Measurements from ENCODE around the gene CORIN. TPM values are rescaled to one million over a fixed set of nuclear protein-coding genes. Genes with fewer than 3 reads are reported as not detected.

Gene CORIN
- total RNA-seq, 1 donor from 2014 or later = 0.51 TPM

DNA sequence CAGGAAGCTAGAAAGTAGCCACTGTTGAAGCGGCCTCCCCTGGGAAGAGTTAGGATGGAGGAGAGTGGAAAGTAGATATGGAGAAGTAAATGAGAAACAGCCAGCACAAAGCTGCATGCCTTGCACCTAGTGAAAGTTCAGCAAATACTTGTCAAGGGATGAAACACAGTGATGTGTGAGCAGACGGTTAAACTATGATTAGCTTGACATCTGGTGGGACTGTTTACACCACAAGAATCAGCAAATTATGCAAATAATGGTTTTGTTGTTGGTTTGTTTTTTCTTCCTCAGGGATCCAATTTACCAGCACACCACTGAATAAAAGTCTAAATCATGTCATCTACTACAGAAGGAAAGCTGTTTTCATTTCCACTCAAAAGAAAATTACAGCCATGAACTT lies 87.1 kb downstream of the CORIN start:
- Mint-ChIP-seq H3K36me3 (ENCODE audit: low read depth, unreplicated experiment) (peaks cover 4% of the 10 kb centered on the region), H3K4me1 (ENCODE audit: unreplicated experiment) (no peaks in the 10 kb centered on the region), H3K9me3 (ENCODE audit: unreplicated experiment) (peaks cover 10% of the 10 kb centered on the region), H3K27ac (ENCODE audit: unreplicated experiment) (no peak overlapping the region), H3K4me3 (ENCODE audit: unreplicated experiment) (no peak overlapping the region), H3K27me3 (ENCODE audit: unreplicated experiment) (no peaks in the 10 kb centered on the region)
- TF ChIP-seq CTCF (IDR thresholded peaks at IDR 0.05; ENCODE audit: unreplicated experiment) = no peak
- no peak for DNase-seq (ENCODE audit: low spot score)

DNA sequence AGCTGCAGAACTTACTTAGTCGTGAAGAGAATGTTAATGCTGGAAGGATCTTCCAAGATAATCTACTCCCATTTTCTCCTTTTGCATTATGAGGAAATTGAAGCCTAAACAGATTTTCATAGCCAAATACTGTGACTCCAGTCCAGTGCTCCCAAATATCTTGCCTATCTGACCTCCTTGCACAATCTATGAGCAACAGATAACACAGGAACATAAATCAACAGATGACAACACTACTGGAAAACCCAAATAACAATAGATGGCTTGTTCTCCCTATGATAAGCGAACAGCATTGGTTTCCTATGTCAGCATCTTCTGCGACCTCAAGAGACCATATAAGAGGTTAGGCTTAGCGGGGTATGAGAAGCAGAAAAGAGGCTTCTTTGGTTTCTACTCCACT lies 88.0 kb downstream of the CORIN start:
- H3K4me3 Mint-ChIP-seq (ENCODE audit: unreplicated experiment) = no peak overlapping the region
- no peaks in the 10 kb centered on the region for H3K4me1 Mint-ChIP-seq (ENCODE audit: unreplicated experiment)
- H3K36me3 Mint-ChIP-seq (ENCODE audit: low read depth, unreplicated experiment) = peaks cover 4% of the 10 kb centered on the region
- no peak for DNase-seq (ENCODE audit: low spot score)
- no peak overlapping the region for H3K27ac Mint-ChIP-seq (ENCODE audit: unreplicated experiment)
- no peaks in the 10 kb centered on the region for H3K27me3 Mint-ChIP-seq (ENCODE audit: unreplicated experiment)
- no peak for TF ChIP-seq CTCF (IDR thresholded peaks at IDR 0.05; ENCODE audit: unreplicated experiment)
- H3K9me3 Mint-ChIP-seq (ENCODE audit: unreplicated experiment) = peaks cover 10% of the 10 kb centered on the region

DNA sequence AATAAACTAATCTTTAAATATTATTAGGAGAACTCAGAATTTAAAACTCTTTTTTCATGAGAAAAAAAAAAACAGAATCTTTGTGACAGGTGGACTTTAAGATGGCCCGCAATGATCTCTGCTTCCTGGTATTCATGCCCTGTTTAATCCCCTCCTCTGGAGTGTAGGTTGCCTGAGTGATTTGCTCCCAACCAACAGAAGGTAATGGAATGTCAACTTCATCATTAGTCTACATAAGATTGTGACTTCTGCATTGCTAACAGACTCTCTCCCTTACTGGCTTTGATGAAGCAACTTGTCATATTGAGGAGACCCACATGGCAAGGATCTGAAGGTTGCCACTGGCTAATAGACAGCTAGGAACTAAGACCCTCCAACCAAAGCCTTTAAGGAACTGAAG lies 88.8 kb downstream of the CORIN start:
- Mint-ChIP-seq H3K4me3 (ENCODE audit: unreplicated experiment) (no peak overlapping the region), H3K27me3 (ENCODE audit: unreplicated experiment) (no peaks in the 10 kb centered on the region), H3K36me3 (ENCODE audit: low read depth, unreplicated experiment) (peaks cover 3% of the 10 kb centered on the region), H3K4me1 (ENCODE audit: unreplicated experiment) (no peaks in the 10 kb centered on the region), H3K27ac (ENCODE audit: unreplicated experiment) (no peak overlapping the region), H3K9me3 (ENCODE audit: unreplicated experiment) (peaks cover 10% of the 10 kb centered on the region)
- DNase-seq (ENCODE audit: low spot score) = no peak
- TF ChIP-seq CTCF (IDR thresholded peaks at IDR 0.05; ENCODE audit: unreplicated experiment) = no peak

- Mint-ChIP-seq H3K27me3 (ENCODE audit: unreplicated experiment) (no peaks in the 10 kb centered on the region), H3K27ac (ENCODE audit: unreplicated experiment) (no peak overlapping the region), H3K4me1 (ENCODE audit: unreplicated experiment) (no peaks in the 10 kb centered on the region), H3K36me3 (ENCODE audit: low read depth, unreplicated experiment) (no peaks in the 10 kb centered on the region), H3K4me3 (ENCODE audit: unreplicated experiment) (no peak overlapping the region), H3K9me3 (ENCODE audit: unreplicated experiment) (peaks cover 6% of the 10 kb centered on the region)
- TF ChIP-seq CTCF (IDR thresholded peaks at IDR 0.05; ENCODE audit: unreplicated experiment) = no peak
- DNase-seq (ENCODE audit: low spot score) = no peak
Measured at GRCh38 chr4:47747846-47748494, 89.9 kb downstream of the CORIN start.

DNA sequence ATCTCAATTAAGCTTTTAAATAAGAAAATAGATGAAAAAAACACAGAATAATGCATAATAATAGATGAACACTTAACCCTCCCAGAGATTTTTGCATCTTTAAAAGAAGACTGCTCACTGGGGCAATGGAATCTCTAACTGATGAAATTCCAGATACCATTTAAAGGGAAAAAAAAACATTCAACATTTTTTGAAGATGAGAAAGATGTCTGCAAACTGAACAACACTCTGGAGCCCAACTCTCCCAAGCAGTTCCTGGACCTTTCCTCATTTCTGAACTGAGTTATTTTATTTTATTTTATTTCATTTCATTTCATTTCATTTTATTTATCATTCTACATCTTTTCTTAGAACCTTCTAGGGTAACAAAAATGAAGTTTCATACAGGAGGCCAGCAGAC lies 90.7 kb downstream of the CORIN start:
- Mint-ChIP-seq H3K4me1 (ENCODE audit: unreplicated experiment) (no peaks in the 10 kb centered on the region), H3K4me3 (ENCODE audit: unreplicated experiment) (no peak overlapping the region), H3K27me3 (ENCODE audit: unreplicated experiment) (no peaks in the 10 kb centered on the region), H3K9me3 (ENCODE audit: unreplicated experiment) (no peaks in the 10 kb centered on the region), H3K27ac (ENCODE audit: unreplicated experiment) (no peak overlapping the region), H3K36me3 (ENCODE audit: low read depth, unreplicated experiment) (no peaks in the 10 kb centered on the region)
- no peak for DNase-seq (ENCODE audit: low spot score)
- TF ChIP-seq CTCF (IDR thresholded peaks at IDR 0.05; ENCODE audit: unreplicated experiment) = no peak

Measured in endothelial cell (in vitro differentiated cells).